ENCODE data around the gene SIL1. TPM values are rescaled to one million over a fixed set of nuclear protein-coding genes. Genes with fewer than 3 reads are reported as not detected.

SIL1 gene
- total RNA-seq, 1 donor from 2014 or later, result 29.9 TPM

DNA sequence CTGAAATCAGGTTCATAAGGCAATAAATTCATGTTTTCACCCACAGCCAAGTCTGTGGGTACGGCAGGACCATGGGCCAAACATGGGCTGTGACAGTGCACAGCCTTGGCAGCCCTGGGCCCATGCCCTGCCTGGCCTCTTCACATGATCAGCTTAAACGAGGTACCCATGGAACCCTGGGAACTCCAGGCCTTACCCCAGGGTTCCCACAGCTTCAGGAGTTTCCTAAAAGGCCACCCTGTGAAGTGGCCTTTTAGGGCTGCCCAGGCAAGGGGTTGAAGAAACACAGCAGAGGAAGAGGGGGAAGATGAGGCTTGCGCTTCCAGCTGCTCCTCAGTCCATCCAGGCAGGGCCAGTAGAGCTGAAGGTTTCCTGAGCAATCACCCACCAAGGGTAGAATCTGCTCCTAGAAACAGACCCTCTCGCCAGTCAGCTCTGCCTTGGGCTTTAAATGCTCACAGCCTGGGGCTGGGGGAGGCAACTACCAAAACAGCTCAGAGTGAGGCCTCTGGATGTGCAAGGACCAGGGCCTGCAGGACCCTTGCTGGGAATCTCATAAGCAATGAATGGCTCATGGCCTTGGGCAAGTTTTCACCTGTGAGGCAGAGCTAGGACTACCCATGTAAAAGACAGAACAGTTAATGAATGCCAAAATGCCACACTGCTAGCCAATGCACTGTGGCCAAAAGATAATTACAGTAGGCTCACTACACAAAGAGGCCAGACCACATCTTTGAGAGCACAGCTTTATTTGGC lies 243.7 kb downstream of the SIL1 start:
- no peaks in the 10 kb centered on the region for H3K27me3 ChIP-seq (ENCODE audit: control insufficient read depth, insufficient read depth, low read length)
- H3K4me3 ChIP-seq (ENCODE audit: low read depth, low read length), result no peak overlapping the region
- no peak for DNase-seq (ENCODE audit: low read depth)
- no peak for TF ChIP-seq CTCF (IDR thresholded peaks at IDR 0.05; ENCODE audit: insufficient read depth, low read length, poor library complexity, severe bottlenecking)
- H3K36me3 ChIP-seq (ENCODE audit: control insufficient read depth, insufficient read depth, low read length), result no peaks in the 10 kb centered on the region

- Histone ChIP-seq H3K27me3 (ENCODE audit: control insufficient read depth, insufficient read depth, low read length) (no peaks in the 10 kb centered on the region), H3K4me3 (ENCODE audit: low read depth, low read length) (no peak overlapping the region), H3K36me3 (ENCODE audit: control insufficient read depth, insufficient read depth, low read length) (no peaks in the 10 kb centered on the region)
- no peak for TF ChIP-seq CTCF (IDR thresholded peaks at IDR 0.05; ENCODE audit: insufficient read depth, low read length, poor library complexity, severe bottlenecking)
- DNase-seq (ENCODE audit: low read depth), result no peak
Observed at GRCh38 chr5:138953387-138954256, 244.5 kb downstream of the SIL1 start.

DNA sequence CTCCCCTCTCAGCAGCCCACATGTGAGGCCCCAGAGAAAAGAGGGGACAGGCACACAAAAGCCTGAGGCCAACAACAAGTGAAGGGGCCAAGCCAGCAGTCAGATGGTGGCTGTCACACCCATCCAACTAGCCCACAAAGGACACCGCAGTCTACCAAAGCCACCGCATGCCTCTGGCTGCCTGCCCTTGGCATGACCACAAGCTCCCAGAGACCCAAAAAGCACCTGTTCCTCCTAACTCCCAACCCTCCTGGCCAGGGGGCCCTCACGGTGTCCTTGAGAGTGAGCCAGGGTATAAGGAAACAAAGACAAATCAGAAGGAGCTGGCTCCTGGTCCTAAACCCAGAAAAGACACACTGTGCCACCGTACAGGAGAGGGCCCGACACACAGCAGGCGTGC lies 245.2 kb downstream of the SIL1 start:
- no peak for TF ChIP-seq CTCF (IDR thresholded peaks at IDR 0.05; ENCODE audit: insufficient read depth, low read length, poor library complexity, severe bottlenecking)
- H3K27me3 ChIP-seq (ENCODE audit: control insufficient read depth, insufficient read depth, low read length), result no peaks in the 10 kb centered on the region
- H3K36me3 ChIP-seq (ENCODE audit: control insufficient read depth, insufficient read depth, low read length), result no peaks in the 10 kb centered on the region
- no peak for DNase-seq (ENCODE audit: low read depth)
- H3K4me3 ChIP-seq (ENCODE audit: low read depth, low read length), result no peak overlapping the region

- Histone ChIP-seq H3K27me3 (ENCODE audit: control insufficient read depth, insufficient read depth, low read length) (no peaks in the 10 kb centered on the region), H3K4me3 (ENCODE audit: low read depth, low read length) (no peak overlapping the region), H3K36me3 (ENCODE audit: control insufficient read depth, insufficient read depth, low read length) (no peaks in the 10 kb centered on the region)
- DNase-seq (ENCODE audit: low read depth), result no peak
- TF ChIP-seq CTCF (IDR thresholded peaks at IDR 0.05; ENCODE audit: insufficient read depth, low read length, poor library complexity, severe bottlenecking), result no peak
Observed at GRCh38 chr5:138951986-138952735, 246.0 kb downstream of the SIL1 start.

DNA sequence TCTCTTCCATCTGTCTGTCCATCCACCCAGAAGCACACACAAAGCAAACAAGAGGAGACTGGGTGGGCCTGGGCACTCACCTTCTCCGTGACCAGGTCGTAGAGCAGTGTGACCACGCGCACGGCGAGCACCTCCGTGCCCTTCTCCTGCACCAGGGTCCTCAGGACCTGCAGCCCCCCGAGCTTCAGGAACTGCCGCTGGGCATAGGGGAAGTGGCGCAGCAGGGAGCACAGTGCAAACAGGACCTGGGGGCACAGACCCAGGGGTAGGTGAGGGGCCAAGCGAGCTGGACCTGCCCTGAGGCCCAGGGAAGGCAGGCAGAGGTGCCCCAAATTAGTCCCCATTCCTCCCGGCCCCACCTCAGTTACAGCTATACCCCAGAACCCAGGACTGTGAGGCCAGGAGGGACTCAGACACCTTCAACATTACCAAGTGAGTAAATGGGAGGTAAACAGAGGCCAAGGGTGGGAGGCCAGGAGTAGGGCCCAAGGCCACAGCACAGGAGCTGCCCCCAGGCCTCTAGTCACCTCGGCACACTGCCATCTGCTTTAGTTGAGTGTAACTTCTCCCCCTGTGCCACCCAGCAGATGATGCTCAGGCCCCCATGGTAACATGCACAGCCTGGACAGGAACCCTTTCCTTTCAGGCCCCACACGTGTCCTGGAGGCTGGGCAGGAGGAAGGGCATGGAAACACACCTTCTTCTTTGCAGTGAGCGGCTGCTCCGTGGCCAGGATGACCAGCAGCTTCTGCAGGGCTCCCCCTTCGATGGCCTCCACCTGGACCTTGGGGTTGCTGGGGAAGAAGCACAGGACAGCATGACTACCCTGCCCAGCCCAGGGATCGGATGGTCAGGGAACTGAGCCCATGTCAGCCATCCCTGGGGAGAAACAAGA lies 246.8 kb downstream of the SIL1 start:
- H3K27me3 ChIP-seq (ENCODE audit: control insufficient read depth, insufficient read depth, low read length), result no peaks in the 10 kb centered on the region

More for the DNA sequence above, 246.8 kb downstream of the SIL1 start:
- Histone ChIP-seq H3K4me3 (ENCODE audit: low read depth, low read length) (no peak overlapping the region), H3K36me3 (ENCODE audit: control insufficient read depth, insufficient read depth, low read length) (no peaks in the 10 kb centered on the region)
- no peak for DNase-seq (ENCODE audit: low read depth)
- no peak for TF ChIP-seq CTCF (IDR thresholded peaks at IDR 0.05; ENCODE audit: insufficient read depth, low read length, poor library complexity, severe bottlenecking)
